Adrenal gland (tissue), 12 donors: ENCODE measurements around the gene TSSK3. TPM values are rescaled to one million over a fixed set of nuclear protein-coding genes. Genes with fewer than 3 reads are reported as not detected.

Experiments
- DNase-seq, 7 donors: peaks; one replicate each; pipeline ENCODE4 v3.0.0-alpha.2; 2019 to 2020
- H3K27ac ChIP-seq, 5 donors: fragments of 200-600 bp; sonication (generic) in 4 of 5; 1 replicate in 3 of 5; 2 replicates in 2 of 5; pipeline versions ENCODE4 v1.5.1 to v1.8.0; 2016 to 2020; ENCODE audit warnings: mild to moderate bottlenecking in 1 of 5
- H3K27me3 ChIP-seq: fragments of 200-600 bp; 2 replicates; pipeline ENCODE4 v1.8.0; 2021
- H3K36me3 ChIP-seq, 2 donors: fragments of 200-600 bp; replicated peaks in 1 of 2; 1 replicate in 1 of 2; 2 replicates in 1 of 2; pipeline versions ENCODE4 v1.5.1 to v1.8.0; 2018 to 2022
- H3K4me1 ChIP-seq, 2 donors: fragments of 200-600 bp; replicated peaks in 1 of 2; 1 replicate in 1 of 2; 2 replicates in 1 of 2; pipeline versions ENCODE4 v1.5.1 to v1.8.0; 2018 to 2021
- H3K4me3 ChIP-seq, 4 donors: fragments of 200-600 bp; sonication (generic) in 3 of 4; one replicate each; pipeline ENCODE4 v1.5.1; 2016 to 2018
- H3K9me3 ChIP-seq, 3 donors: fragments of 200-600 bp; sonication (generic) in 1 of 3; replicated peaks in 1 of 3; 1 replicate in 2 of 3; 2 replicates in 1 of 3; pipeline versions ENCODE4 v1.5.1 to v1.8.0; 2016 to 2021
- POLR2A ChIP-seq, 2 donors: fragments of 450-650 bp; IDR thresholded peaks; one replicate each; pipeline ENCODE4 v1.6.1; 2017; ENCODE audit warnings: antibody characterized with exemption in 2 of 2, mild to moderate bottlenecking in 2 of 2, moderate library complexity in 1 of 2
- WGBS, 4 donors: extraction: QIAGEN DNeasy Blood & Tissue Kit in 2 of 4; methylation state at CpG; one replicate each; pipeline versions ENCODE4 v1.1.5 to v1.1.7; 2013 to 2017; 5-methylcytosine and 5-hydroxymethylcytosine counted together
- intact Hi-C, 2 donors: fragments of 100-400 bp; cut with DNase I; formaldehyde crosslinking; loops; one replicate each; pipeline versions ENCODE4 v1.14.1 to v1.15.0; 2022 to 2023
- polyA plus RNA-seq, 3 donors: library from polyadenylated mRNA; stranded (reverse); fragments of 200-250 nt in 2 of 3; fragments of 350-450 nt in 1 of 3; fragmentation: Illumina TruSeq in 1 of 3; extraction: RNeasy Lipid Tissue Mini Kit (QIAGEN cat#74804) in 1 of 3; gene quantifications; one replicate each; pipeline ENCODE4 v1.2.3, GENCODE V29; 2013 to 2014
- total RNA-seq, 9 donors: library from RNA; depleted of rRNA in 4 of 9; stranded (reverse); fragments of >200 nt in 4 of 9; fragments of 120-200 nt in 1 of 9; fragmentation: NEBNext Ultra II Directional in 1 of 9; extraction: Animal tissue kit (Norgen Biotek cat#: 25700) in 1 of 9; gene quantifications; one replicate each; pipeline versions ENCODE4 v1.1.0 to v1.2.4, GENCODE V29; 2013 to 2023
- TF ChIP-seq, protein P1 (sequence below), 6 experiments: fragments of 450-650 bp in 4 of 6; fragments of 200-600 bp in 2 of 6; sonication (generic) in 1 of 6; IDR thresholded peaks; 1 replicate in 5 of 6; 2 replicates in 1 of 6; pipeline versions ENCODE4 v1.5.1 to v1.8.0; 2016 to 2021; ENCODE audit warnings: antibody characterized with exemption in 6 of 6, mild to moderate bottlenecking in 2 of 6, moderate library complexity in 1 of 6
- donor health status: healthy with polysubstance abuse.
- donor health status: Bipolar disorder and iron deficiency.
- donor health status: DM: yes; HTN: yes; CAD: no.
- donor health status: DM: no; HTN: no; CAD: no.
- donor health status: DM: no; HTN: no; CAD: no.
- donor health status: DM: yes; HTN: yes; CAD: no.

Gene TSSK3
- total and polyA plus RNA-seq, 12 donors = 0.69 to 5.3 (median 1.9) TPM; not detected in 1

DNA sequence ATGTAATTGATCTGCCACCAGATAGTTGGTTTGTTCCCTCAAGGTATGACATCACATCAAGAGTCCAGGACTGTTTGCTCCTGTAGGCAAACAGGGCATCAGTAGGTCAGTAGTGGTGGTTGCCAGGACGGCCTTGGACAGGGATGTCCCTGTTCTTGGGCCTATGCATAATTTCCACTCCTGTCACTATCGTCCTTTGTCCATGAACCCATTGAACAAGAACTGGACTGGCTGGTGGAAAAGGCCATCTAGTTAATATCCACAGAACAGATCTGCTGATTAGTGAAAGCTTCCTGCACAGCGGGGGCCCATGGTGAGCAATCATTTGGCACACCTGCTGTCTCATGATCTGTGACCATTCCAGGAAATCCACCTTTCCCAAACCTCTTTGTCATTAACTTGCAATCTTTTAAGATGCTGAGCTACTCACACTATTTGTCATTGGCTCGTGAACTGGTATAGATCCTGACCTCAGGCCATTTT is 44.3 kb downstream of the TSSK3 start:
- intact Hi-C loops = no loop called here
- 76 to 86% (median 82%) methylated on average over 4 of the region's 4 CpGs for WGBS, 4 donors
- H3K36me3 ChIP-seq = no peaks in the 10 kb centered on the region

DNA sequence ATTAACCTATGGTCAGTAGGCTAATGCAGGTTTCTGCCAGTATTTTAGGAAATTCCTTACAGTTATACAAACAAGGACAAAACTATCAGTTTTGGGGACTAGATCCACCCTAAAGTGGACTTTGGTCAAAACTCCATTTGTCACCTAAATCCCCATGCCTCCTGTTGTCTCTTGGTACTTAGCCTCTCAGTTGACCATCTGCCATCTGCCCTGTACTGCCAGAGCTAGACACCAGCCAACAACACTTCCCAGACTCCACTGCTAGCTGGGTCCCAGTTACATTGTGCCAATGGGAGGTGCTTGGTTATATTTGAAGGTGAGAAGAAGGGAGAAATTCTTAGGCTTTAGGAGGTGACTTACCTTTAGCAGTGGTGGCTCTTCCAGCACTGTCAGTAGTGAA is 48.9 kb downstream of the TSSK3 start:
- H3K27ac ChIP-seq = no peak overlapping the region
- H3K9me3 ChIP-seq = no peaks in the 10 kb centered on the region
- no peak overlapping the region for H3K4me3 ChIP-seq
- intact Hi-C loops = no loop called here
- no peak for DNase-seq
- no peaks in the 10 kb centered on the region for H3K27me3 ChIP-seq
- TF ChIP-seq, protein P1, sequence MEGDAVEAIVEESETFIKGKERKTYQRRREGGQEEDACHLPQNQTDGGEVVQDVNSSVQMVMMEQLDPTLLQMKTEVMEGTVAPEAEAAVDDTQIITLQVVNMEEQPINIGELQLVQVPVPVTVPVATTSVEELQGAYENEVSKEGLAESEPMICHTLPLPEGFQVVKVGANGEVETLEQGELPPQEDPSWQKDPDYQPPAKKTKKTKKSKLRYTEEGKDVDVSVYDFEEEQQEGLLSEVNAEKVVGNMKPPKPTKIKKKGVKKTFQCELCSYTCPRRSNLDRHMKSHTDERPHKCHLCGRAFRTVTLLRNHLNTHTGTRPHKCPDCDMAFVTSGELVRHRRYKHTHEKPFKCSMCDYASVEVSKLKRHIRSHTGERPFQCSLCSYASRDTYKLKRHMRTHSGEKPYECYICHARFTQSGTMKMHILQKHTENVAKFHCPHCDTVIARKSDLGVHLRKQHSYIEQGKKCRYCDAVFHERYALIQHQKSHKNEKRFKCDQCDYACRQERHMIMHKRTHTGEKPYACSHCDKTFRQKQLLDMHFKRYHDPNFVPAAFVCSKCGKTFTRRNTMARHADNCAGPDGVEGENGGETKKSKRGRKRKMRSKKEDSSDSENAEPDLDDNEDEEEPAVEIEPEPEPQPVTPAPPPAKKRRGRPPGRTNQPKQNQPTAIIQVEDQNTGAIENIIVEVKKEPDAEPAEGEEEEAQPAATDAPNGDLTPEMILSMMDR (IDR thresholded peaks at IDR 0.05) = no peak
- TF ChIP-seq POLR2A (IDR thresholded peaks at IDR 0.05) = no peak
- no peaks in the 10 kb centered on the region for H3K36me3 ChIP-seq
- no peaks in the 10 kb centered on the region for H3K4me1 ChIP-seq

More for the DNA sequence above, 44.3 kb downstream of the TSSK3 start:
- no peak overlapping the region for H3K27ac ChIP-seq
- no peaks in the 10 kb centered on the region for H3K27me3 ChIP-seq
- no peak overlapping the region for H3K4me3 ChIP-seq
- H3K4me1 ChIP-seq = no peaks in the 10 kb centered on the region
- DNase-seq = no peak
- TF ChIP-seq POLR2A (IDR thresholded peaks at IDR 0.05) = no peak
- H3K9me3 ChIP-seq = no peaks in the 10 kb centered on the region

- DNase-seq = peak; percentile 37 to 78 (median 49)
- Histone ChIP-seq H3K4me3 (no peak overlapping the region), H3K27me3 (no peaks in the 10 kb centered on the region), H3K27ac (no peak overlapping the region), H3K9me3 (no peaks in the 10 kb centered on the region), H3K36me3 (no peaks in the 10 kb centered on the region), H3K4me1 (no peaks in the 10 kb centered on the region)
- WGBS, 4 donors = 48 to 56% (median 50%) methylated on average over 10 of the region's 10 CpGs
- TF ChIP-seq, protein P1 (IDR thresholded peaks at IDR 0.05) = peak; percentile 55 to 76 (median 70)
- TF ChIP-seq POLR2A (IDR thresholded peaks at IDR 0.05) = no peak
- intact Hi-C loops = no loop called here
Measured at GRCh38 chr1:32413507-32414185, 51.3 kb downstream of the TSSK3 start.

Other genes starting within 250 kb of the TSSK3 start
- 10 to 100 TPM; 52.7 to 97.4 (median 66.1) TPM for gene TXLNA, start 182.9 kb upstream of the TSSK3 start, total RNA-seq
- 10 to 100 TPM; 14.9 to 51.0 (median 25.7) TPM for gene TXLNA, start 182.9 kb upstream of the TSSK3 start, polyA plus RNA-seq
- gene CCDC28B, start 161.9 kb upstream of the TSSK3 start, total RNA-seq = 10 to 100 TPM; 11.4 to 34.0 (median 20.5) TPM
- gene CCDC28B, start 161.9 kb upstream of the TSSK3 start, polyA plus RNA-seq = 10 to 100 TPM in 2 of 3 donors, 1 to 10 TPM in 1; 3.4 to 47.7 (median 42.6) TPM
- 1 to 10 TPM; 1.5 to 3.6 (median 2.7) TPM for gene IQCC, start 156.9 kb upstream of the TSSK3 start, total RNA-seq
- 1 to 10 TPM; 3.1 to 3.9 (median 3.6) TPM for gene IQCC, start 156.9 kb upstream of the TSSK3 start, polyA plus RNA-seq
- not detected for gene DCDC2B, start 153.4 kb upstream of the TSSK3 start, total RNA-seq
- gene DCDC2B, start 153.4 kb upstream of the TSSK3 start, polyA plus RNA-seq = not detected
- gene TMEM234, start 140.2 kb upstream of the TSSK3 start, total RNA-seq = 10 to 100 TPM in 7 of 9 donors, 1 to 10 TPM in 2; 2.1 to 27.1 (median 16.3) TPM
- gene TMEM234, start 140.2 kb upstream of the TSSK3 start, polyA plus RNA-seq = 10 to 100 TPM; 10.2 to 57.7 (median 34.6) TPM
- gene EIF3I, start 140.1 kb upstream of the TSSK3 start, total RNA-seq = 100 to 1,000 TPM; 187 to 672 (median 202) TPM
- 100 to 1,000 TPM; 196 to 312 (median 294) TPM for gene EIF3I, start 140.1 kb upstream of the TSSK3 start, polyA plus RNA-seq
- gene FAM167B, start 115.3 kb upstream of the TSSK3 start, total RNA-seq = 10 to 100 TPM in 8 of 9 donors, 1 to 10 TPM in 1; 3.2 to 34.5 (median 26.0) TPM
- gene FAM167B, start 115.3 kb upstream of the TSSK3 start, polyA plus RNA-seq = 10 to 100 TPM in 2 of 3 donors, 1 to 10 TPM in 1; 5.8 to 58.2 (median 30.0) TPM
- gene LCK, start 111.3 kb upstream of the TSSK3 start, total RNA-seq = 1 to 10 TPM in 6 of 9 donors, under 1 TPM in 3; 0.30 to 2.7 (median 1.9) TPM
- 1 to 10 TPM in 2 of 3 donors, under 1 TPM in 1; 0.46 to 2.9 (median 1.2) TPM for gene LCK, start 111.3 kb upstream of the TSSK3 start, polyA plus RNA-seq
- gene HDAC1, start 70.5 kb upstream of the TSSK3 start, total RNA-seq = 10 to 100 TPM; 52.2 to 95.2 (median 76.9) TPM
- gene HDAC1, start 70.5 kb upstream of the TSSK3 start, polyA plus RNA-seq = 10 to 100 TPM; 54.4 to 70.1 (median 59.6) TPM
- gene MARCKSL1, start 26.3 kb upstream of the TSSK3 start, total RNA-seq = 10 to 100 TPM; 24.2 to 82.2 (median 49.0) TPM
- 10 to 100 TPM; 34.4 to 54.8 (median 49.2) TPM for gene MARCKSL1, start 26.3 kb upstream of the TSSK3 start, polyA plus RNA-seq
- 10 to 100 TPM in 3 of 9 donors, 1 to 10 TPM in 6; 1.3 to 12.8 (median 6.5) TPM for gene FAM229A, start 54 bp upstream of the TSSK3 start, total RNA-seq
- 100 to 1,000 TPM in 1 of 3 donors, 10 to 100 TPM in 1, 1 to 10 TPM in 1; 1.6 to 110 (median 56.7) TPM for gene FAM229A, start 54 bp upstream of the TSSK3 start, polyA plus RNA-seq
- 100 to 1,000 TPM in 8 of 9 donors, 10 to 100 TPM in 1; 95.5 to 153 (median 117) TPM for gene BSDC1, start 31.9 kb downstream of the TSSK3 start, total RNA-seq
- gene BSDC1, start 31.9 kb downstream of the TSSK3 start, polyA plus RNA-seq = 10 to 100 TPM; 47.9 to 80.2 (median 63.9) TPM
- under 1 TPM in 7 of 9 donors, not detected in 2; under 0.01 to 0.89 (median 0.15) TPM for gene ZBTB8B, start 102.5 kb downstream of the TSSK3 start, total RNA-seq
- under 1 TPM; 0.03 to 0.09 (median 0.08) TPM for gene ZBTB8B, start 102.5 kb downstream of the TSSK3 start, polyA plus RNA-seq
- gene ZBTB8A, start 176.9 kb downstream of the TSSK3 start, total RNA-seq = 1 to 10 TPM; 3.1 to 6.5 (median 4.8) TPM
- 1 to 10 TPM; 1.3 to 8.3 (median 1.9) TPM for gene ZBTB8A, start 176.9 kb downstream of the TSSK3 start, polyA plus RNA-seq